ENCODE measurements around the gene TRAM2. TPM values are rescaled to one million over a fixed set of nuclear protein-coding genes. Genes with fewer than 3 reads are reported as not detected.
A peak's percentile ranks its signal among the peaks of the same experiment; 100 is the strongest.

TRAM2 gene
- total and polyA plus RNA-seq, 7 donors = 2.1 to 5.7 (median 4.3) TPM

DNA sequence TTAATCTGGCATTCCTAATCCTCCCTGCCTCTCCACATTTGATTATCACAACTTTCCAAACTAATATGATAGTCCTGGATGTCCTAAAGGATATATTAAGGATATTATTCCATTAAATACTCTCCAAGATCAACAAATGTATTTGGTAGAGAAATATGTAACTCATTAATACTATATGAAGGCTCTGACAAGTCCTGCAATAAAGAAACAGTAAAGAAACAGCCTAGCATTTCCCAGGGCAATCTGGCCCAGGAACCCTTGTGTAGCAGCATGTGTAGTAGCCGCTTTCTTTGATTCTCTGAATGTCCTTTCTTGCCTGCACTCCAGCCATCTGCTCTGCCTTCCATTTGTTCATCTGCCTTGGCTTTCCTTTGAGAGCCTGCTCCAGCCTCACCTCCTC, 23.7 kb downstream of the TRAM2 start:
- H3K36me3 ChIP-seq (ENCODE audit: insufficient read depth in 1 of 2, low read depth in 1 of 2) = no peaks in the 10 kb centered on the region
- no peak for DNase-seq
- H3K27me3 ChIP-seq (ENCODE audit: insufficient read depth in 3 of 3, low read length in 2 of 3) = no peaks in the 10 kb centered on the region
- intact Hi-C loops (cut with DNase I) = no loop called here
- H3K27ac ChIP-seq = no peak overlapping the region
- H3K4me3 ChIP-seq = no peak overlapping the region
- peaks cover 27% of the 10 kb centered on the region for H3K4me1 ChIP-seq
- H3K9me3 ChIP-seq = no peaks in the 10 kb centered on the region
- TF ChIP-seq, protein P1, sequence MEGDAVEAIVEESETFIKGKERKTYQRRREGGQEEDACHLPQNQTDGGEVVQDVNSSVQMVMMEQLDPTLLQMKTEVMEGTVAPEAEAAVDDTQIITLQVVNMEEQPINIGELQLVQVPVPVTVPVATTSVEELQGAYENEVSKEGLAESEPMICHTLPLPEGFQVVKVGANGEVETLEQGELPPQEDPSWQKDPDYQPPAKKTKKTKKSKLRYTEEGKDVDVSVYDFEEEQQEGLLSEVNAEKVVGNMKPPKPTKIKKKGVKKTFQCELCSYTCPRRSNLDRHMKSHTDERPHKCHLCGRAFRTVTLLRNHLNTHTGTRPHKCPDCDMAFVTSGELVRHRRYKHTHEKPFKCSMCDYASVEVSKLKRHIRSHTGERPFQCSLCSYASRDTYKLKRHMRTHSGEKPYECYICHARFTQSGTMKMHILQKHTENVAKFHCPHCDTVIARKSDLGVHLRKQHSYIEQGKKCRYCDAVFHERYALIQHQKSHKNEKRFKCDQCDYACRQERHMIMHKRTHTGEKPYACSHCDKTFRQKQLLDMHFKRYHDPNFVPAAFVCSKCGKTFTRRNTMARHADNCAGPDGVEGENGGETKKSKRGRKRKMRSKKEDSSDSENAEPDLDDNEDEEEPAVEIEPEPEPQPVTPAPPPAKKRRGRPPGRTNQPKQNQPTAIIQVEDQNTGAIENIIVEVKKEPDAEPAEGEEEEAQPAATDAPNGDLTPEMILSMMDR (IDR thresholded peaks at IDR 0.05) = no peak
- WGBS, 3 donors = 95 to 100% (median 96%) methylated on average over 1 of the region's 1 CpG
- ATAC-seq = no peak

DNA sequence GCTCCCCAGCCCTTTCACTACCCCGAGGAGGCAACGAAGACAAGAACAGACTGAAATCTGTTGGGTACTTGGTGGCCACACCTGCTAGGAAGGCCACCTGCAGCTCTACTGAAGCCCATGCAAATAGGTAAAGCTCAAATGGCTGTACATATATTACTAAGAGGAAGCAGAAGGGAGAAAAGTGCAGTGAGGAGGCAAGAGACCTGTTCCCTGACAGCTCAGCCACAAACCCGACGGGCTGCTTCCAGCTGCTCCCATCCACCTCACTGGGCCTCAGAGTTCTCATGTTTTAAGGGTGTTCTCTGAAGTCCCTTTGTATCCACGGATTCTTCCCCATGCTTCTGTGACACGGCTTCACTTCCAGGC, 24.6 kb downstream of the TRAM2 start:
- peak overlapping the region; percentile 50 for H3K27ac ChIP-seq
- no peaks in the 10 kb centered on the region for H3K36me3 ChIP-seq (ENCODE audit: insufficient read depth in 1 of 2, low read depth in 1 of 2)
- no peaks in the 10 kb centered on the region for H3K9me3 ChIP-seq
- no peak for DNase-seq
- no peaks in the 10 kb centered on the region for H3K27me3 ChIP-seq (ENCODE audit: insufficient read depth in 3 of 3, low read length in 2 of 3)
- TF ChIP-seq, protein P1 (IDR thresholded peaks at IDR 0.05) = no peak
- no peak overlapping the region for H3K4me3 ChIP-seq
- WGBS, 3 donors = 26 to 28% (median 27%) methylated on average over 6 of the region's 6 CpGs
- peak in 2 of 4 donors; percentile 4 to 18 for ATAC-seq
- H3K4me1 ChIP-seq = peaks cover 33% of the 10 kb centered on the region
- intact Hi-C loops (cut with DNase I) = no loop called here

DNA sequence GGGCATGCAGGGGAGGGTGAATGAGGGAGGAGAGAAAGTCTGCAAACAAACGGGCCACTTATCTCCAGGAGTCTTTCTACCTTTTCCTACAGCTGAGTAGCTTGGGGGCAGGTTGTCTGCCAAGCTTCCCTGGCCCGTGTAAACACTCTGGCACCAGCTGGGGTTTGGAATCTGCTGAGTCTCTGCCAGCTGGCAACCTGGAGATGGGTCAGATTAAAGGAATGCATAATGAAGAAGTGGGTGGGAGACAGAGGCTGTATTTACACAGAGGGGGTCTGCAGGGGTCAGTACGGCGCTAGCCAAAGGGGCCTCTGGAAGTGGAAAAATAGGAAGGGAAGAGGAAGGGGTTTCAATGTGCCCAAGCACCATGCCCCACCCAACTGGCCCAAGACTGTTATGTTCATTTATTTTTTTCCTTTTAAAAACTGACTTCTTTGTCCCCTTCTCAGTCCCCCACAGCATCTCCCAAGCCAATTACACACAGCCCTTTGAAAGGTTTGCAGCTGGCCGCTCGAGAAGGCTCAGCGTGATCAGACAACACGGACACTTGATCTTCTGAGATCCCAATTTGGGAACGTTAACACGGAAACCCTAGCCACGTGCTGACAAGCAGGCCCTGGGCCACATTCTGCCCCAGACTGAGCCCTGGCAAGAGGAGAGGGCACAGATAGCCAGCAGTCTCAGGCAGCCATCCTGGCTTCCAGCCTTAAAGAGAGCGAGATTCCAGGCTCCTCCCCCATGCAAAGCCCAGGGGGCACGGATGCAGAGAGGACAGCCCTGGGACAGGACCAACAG, 25.2 kb downstream of the TRAM2 start:
- Histone ChIP-seq H3K4me3 (peak overlapping the region; percentile 35), H3K9me3 (no peaks in the 10 kb centered on the region), H3K36me3 (ENCODE audit: insufficient read depth in 1 of 2, low read depth in 1 of 2) (no peaks in the 10 kb centered on the region), H3K27ac (peak overlapping the region; percentile 50), H3K4me1 (peaks cover 33% of the 10 kb centered on the region), H3K27me3 (ENCODE audit: insufficient read depth in 3 of 3, low read length in 2 of 3) (no peaks in the 10 kb centered on the region)
- peak; percentile 88 to 98 (median 92) for ATAC-seq
- 14 to 22% (median 17%) methylated on average over 13 of the region's 13 CpGs for WGBS, 3 donors
- TF ChIP-seq, protein P1 (IDR thresholded peaks at IDR 0.05) = no peak
- DNase-seq = peak; percentile 53 to 79
- intact Hi-C loops (cut with DNase I) = no loop called here

DNA sequence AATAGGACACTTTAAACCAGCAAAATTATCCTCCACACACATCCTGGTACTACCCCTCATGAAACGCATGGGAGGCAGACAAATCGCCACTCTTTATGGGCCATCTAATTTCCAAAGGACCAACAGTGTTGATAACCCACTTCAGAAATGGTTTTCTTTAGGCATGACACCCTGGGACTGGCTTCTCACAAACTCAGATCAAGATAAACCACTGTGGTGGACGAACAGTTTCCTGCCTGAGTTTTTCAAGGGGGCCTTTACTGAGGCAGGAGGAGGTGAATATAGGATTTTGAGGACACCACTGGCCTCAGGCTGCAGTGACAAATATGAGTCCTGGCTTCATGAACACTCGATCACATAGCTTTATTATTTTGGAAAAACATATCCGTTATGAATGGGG, 26.0 kb downstream of the TRAM2 start:
- Histone ChIP-seq H3K4me1 (peaks cover 33% of the 10 kb centered on the region), H3K36me3 (ENCODE audit: insufficient read depth in 1 of 2, low read depth in 1 of 2) (no peaks in the 10 kb centered on the region), H3K4me3 (no peak overlapping the region), H3K9me3 (no peaks in the 10 kb centered on the region), H3K27me3 (ENCODE audit: insufficient read depth in 3 of 3, low read length in 2 of 3) (no peaks in the 10 kb centered on the region), H3K27ac (no peak overlapping the region)
- DNase-seq (no peak), ATAC-seq (no peak)
- TF ChIP-seq, protein P1 (IDR thresholded peaks at IDR 0.05) = no peak
- 72 to 78% (median 78%) methylated on average over 5 of the region's 5 CpGs for WGBS, 3 donors
- intact Hi-C loops (cut with DNase I) = no loop called here
